ENCODE measurements around the gene CASZ1.

CASZ1 gene

DNA sequence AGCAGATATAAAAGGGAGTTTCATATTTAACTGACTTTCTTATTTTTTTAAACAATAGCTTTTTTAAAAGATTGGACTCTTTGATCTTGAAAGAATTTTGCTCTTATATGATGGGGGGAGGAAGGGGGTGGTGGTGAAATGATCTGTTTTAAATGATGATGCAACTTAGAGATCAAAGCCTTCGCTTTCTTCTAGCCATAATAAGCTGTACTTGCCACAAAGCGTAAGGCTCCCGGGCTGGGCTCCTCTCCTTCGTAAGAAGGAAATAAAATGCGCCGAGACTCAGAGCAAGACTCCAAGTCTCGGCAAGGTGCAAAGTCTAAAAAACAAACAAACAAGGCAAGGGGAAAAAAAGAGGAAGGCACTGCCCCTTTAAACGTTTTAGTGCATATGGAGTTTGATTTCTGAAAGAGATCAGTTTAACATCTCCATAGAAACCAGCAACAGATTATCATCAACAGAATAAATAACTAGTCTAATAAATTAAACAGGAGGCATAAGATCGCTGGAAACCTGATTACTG, 3.3 kb downstream of the CASZ1 start:
- ATAC-seq (no peak), DNase-seq (no peak)

DNA sequence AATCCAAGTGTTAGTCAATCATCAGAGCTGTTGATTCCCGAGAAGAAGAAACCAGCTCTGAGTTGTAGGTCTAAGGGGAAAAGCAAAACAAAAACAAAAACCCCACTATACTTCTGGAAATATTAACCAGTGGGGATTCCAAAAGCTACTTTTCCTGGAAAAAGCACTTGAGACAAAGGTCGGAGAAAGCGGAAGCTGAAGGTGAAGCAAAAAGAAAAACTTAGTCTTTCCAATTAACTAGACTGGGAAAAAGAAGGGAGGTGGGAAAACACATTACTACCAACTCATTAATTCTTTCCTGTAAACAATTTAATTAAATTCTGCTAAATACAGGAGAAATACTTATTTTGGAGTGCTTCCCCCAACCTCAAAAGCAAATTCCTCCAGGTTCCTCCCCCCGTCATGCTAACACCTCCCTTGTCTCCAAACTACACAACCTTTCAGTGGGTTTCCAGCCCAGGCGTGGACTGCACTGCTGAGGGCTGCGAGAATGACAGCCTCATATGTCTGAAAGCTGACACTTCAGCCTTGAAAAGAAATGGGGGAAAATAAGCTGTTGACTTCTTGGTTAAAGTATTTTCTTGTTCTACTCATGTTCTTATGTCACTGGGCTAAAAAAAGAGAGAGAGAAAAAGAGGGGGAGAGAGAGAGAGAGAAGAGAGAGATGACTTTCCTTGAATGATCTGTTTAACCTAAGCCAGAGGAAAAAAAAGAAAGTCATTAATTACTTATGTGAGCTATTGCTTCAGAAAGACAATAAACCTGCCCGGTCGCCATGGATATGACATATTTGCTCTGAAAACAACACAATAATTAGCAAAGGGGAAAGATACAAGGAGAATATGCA, 5.1 kb downstream of the CASZ1 start:
- ATAC-seq: no peak
- no peak for DNase-seq

DNA sequence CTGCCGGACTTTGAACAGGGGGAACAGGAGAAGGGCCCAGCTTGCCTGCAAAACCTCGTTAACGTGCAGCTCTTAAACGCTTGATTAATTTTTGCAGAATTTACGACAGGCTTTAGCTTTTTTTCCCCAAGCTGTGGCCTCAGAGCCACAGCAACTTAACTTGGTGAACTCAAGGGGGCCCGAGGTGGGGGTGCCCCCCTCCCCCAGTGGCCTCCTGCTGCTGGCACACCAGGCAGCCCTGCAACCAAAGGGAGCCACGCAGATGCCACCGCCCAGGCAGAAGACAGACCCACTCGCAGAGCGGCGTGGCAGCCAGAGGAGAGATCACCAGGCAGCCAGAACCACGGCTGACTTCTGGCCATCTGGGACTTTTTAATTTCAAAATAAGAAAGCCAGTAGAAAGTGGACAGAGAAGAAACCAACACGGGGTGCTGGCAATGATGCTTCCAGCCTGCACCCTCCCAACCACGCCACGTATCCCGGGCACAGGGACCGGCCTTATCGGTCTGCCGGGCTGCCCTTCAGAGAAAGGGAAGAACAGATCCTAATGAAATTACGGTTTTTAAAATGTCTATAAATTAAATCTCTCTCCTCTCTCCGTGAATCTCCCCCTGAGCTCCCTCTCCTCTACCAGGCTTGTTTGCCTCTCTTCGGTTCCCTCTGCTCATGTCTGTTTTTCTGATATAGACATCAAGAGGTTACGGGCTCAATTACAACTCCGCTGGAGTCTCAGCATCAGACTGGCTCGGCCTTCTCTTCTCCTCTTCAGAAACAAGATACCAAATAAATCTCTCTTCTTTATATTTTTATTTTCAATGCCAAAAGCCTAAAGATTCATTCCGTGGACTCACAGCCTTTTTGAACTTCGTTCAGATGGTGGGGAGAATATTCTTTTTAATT, 6.4 kb downstream of the CASZ1 start:
- ATAC-seq: no peak
- no peak for DNase-seq

DNA sequence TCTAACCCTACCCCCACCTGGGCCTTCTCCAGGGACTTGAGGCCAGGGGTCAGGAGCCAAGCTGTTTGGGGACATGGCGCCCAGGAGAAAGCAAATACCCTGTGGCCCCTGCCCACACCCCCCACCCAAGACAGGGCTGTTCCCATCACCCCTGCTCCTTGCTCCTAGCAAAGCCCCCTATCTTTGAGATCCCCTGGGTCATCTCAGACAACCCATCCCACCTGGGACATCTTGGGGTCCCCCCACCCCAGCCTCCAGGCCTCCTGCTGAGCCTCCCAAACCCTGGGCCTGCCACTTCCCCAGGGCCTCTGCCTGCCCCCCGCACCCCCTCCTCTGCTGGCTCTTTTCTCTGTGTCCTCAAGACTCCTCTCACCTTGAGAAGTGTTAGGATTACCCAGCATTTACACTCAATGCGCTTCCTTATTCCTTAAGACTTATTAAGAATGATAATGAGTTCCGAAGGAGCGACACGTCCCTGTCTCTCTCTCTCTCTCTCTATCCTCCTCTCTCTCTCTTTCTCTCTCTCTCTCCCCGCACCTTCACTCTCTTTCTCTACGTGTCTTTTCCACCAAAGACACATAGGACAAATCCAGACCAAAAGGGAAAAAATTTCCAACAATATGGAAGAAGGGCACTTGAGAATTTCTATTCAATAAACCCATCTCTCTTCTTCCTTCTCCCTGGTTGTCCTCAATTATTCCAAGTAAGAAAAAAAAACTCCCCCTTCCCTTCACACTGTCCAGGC, 7.2 kb downstream of the CASZ1 start:
- ATAC-seq: no peak

DNA sequence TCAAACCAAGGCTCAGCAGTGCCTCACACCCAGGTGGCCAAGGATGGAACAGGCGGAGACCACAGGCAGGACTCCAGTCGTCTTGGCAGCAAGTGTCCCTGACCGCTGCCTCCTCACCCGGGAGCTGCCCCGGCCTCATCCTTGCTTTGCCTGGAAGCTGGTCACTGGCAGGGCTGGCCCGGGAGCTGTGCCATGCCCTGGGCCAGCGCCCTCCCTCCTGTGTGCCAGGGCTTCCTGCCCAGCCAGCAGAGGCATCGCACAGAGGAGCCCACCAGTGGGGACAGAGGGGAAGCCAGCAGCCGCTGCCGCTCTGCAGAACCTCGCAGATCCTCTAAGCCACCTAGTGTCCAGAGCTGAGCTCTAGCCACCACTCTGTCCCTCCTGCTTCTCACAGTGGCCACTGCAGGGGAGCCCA, 7.8 kb downstream of the CASZ1 start:
- no peak for ATAC-seq
- DNase-seq: no peak

More for the DNA sequence above, 7.2 kb downstream of the CASZ1 start:
- no peak for DNase-seq

DNA sequence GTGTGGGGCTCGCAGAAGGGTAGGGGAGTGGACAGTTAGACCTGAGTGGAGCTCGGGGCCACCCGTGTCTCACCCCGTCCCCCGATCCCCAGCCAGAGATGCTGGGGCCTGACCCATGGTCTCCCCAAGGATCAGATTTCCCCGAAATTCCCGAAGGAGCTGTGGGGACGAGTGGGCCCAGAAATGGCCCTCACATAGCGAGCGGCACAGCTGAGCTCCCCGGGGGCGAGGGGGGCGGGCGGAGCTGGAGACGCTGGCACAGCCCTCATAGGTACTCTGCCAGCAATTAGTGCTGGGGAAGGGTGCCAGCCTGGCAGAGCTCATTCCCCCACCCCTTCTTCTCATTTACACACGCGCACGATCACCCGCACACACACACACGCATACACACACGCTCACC, 9.2 kb downstream of the CASZ1 start:
- DNase-seq (no peak), ATAC-seq (no peak)

DNA sequence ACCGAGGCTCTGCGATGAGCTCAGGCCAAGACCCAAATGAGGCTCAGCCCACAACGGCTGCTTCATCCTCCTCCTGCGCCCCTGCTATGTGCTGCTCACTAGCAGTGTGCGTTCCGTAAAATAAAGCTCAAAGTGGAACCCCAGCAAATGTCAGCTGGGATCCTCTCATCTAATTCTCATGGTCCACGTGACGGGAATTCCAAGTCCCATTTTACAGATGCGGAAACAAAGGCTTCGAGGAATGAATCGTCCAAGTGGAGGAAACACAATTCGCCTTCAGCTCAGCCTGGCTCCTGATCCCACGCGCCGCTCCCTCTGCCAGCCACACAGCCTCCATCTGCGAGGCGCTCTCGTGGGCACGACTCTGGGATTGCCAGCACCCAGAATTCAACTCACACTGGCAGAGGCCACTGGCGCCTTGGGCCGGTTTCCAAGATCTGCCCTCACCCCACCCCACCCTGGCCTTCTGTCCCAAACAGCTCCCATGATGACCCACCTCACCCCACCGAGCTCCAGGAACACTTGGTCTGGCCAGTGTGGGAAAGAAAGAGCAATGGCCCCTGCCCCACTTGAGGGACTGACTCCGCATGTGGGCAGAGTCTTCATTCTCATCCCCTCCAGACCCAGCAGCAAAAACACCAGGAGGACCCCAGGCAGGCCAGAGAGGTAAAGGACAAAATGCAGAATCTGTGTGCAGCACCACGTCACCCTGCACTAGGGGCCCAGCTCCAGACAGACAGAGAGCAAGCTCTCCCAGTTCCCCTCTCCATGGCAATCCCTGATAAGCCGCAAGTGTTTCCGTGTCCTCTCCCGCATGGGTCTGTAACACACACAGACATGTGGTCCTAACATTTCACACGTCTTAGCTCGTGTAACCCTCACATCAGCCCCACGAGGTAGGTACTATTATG, 10.5 kb downstream of the CASZ1 start:
- DNase-seq: no peak
- ATAC-seq: no peak

DNA sequence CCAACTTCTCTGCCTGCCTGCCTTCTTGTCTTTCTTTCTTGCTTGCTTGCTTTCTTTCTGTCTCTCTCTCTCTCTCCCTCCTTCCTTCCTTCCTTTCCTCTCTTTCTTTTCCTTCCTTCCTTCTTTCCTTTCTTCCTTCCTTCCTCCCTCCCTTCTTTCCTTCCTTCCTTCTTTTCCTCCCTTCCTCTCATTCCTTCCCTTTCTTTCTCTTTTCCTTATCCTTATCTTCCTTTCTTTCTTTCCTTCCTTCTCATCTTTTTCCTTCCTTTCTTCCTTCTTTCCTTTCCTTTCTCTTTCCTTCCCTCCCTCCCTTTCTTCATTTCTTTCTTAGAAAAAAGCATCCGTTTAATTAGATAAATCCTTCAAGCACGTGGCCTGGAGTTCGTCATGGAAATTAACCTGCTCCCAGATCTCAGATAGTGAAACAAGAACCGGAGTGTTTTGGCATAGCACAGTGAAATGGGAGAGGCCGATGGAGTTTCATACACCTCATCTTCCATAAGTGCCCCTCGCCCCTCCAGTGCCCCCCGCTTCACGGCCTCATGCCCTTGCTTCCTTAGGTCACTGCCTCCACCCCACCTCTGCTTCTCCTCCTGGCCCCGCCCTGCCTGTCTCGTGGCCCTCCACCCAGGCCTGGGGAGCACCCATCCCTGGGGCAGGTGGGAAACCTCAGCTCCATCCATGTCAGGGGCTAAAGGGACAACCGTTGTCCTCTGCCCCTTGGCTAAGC, 11.3 kb downstream of the CASZ1 start:
- DNase-seq (no peak), ATAC-seq (no peak)

DNA sequence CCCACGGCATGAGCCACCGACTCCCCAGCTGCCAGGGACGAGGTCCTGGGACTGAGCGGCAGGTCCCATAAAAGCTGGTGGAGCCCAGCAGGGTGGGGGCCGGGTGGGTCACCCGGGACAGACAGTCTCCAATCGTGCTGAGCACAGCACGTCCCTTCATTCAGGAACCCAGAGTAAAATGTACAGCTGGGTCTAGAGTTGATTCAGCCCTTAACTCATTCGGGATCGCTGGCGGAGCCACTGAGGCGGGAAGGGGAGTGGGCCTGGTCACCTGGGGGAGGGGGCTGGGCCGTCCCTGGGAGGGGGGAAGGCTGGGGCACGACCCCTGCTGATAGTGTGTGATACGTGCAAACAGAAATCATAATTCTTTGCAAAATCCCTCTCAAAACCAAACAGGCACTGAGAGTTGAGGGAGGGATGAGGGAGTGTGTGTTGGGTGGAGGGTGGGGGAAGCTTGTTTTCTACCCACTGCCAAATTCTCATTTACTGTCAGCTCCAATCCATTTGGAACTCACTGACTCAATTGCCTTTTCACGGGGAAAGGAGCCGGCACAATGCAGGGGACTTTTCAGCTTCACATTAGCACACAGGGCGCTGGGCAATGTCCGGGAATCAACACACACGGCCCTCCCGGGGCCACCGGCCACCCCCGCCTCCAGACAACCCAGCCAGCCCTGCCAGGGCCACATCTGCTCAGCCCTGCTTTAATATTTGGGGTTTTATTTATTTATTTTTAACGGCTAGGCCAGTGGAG, 13.8 kb downstream of the CASZ1 start:
- ATAC-seq: no peak

DNA sequence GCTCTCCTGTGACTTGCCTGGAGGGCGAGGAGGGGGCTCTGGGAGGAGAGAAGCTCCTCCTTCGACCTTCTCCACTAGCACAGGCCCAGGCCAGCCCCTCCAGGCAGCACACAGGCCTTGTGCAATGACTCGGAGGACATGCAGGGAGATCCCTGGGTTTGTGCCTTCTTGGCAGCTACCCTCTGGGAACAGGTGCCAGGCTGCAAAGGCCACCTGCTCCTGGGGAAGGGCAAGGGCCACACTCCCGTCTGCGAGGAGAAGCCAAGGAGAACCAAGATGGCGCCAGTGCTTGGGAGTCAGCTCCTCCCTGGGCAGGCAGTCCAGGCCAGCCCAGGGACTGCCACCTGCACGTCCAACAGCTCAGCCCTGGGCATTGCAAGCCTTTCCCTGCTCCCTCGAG, 15.3 kb downstream of the CASZ1 start:
- DNase-seq: no peak
- ATAC-seq: no peak

More for the DNA sequence above, 13.8 kb downstream of the CASZ1 start:
- no peak for DNase-seq

DNA sequence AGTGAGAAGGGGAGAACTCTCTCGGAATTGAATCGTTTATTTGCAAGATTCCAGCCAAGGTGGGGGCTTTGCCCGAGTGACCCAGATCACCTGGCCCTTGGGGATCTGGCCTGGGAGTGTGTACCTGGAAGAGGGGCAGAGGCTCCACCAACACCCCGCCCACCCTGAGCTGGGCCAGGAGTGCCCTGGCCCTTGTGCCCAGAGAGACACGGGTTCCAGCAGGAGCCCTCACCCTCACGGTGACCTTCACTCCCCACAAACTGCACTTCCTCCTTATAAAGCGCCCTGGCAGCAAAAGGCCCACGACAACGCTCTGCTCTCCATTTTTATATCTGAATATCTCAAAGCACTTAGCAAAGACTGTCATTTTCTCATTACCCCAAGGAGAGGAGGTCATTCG, 16.6 kb downstream of the CASZ1 start:
- ATAC-seq (no peak), DNase-seq (no peak)

DNA sequence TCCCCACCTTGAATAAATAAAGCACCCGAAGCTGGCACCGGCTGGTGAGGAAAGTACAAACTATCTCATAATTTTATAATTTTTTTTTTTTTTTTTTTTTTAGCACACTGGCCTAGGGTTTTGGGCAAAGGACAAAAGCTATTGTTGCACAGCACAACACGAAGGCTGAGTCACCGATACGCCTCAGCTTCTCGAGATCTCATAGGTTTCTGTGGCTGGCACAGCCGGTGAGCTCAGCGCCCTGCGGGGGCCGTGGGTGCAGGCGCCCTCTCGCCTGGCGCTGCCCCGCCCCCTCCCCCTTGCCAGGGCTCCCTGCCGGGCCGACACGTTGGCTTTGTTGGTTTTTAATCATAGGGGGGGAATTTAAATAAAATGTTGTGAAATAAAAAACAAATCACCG, 17.2 kb downstream of the CASZ1 start:
- DNase-seq (no peak), ATAC-seq (no peak)

DNA sequence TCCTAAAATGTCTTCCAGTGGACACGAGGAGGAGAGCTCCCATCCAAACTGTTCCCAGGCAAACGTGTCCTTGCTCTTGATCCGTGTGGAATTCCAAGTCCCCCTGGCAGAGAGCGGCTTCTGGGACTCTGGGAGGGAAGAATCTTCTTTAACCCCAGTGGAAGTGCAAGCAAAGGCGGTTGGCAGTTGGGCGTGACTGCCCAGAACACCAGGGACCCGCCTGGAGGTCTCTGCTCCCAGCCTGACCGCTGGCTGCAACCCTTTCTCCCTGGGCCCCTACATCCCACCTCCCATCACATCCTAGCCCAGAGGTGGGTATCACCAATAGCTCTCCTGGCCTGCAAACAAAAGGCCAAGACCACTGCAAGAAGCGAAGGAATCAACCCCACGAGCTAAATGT, 17.8 kb downstream of the CASZ1 start:
- DNase-seq: no peak
- ATAC-seq: no peak

DNA sequence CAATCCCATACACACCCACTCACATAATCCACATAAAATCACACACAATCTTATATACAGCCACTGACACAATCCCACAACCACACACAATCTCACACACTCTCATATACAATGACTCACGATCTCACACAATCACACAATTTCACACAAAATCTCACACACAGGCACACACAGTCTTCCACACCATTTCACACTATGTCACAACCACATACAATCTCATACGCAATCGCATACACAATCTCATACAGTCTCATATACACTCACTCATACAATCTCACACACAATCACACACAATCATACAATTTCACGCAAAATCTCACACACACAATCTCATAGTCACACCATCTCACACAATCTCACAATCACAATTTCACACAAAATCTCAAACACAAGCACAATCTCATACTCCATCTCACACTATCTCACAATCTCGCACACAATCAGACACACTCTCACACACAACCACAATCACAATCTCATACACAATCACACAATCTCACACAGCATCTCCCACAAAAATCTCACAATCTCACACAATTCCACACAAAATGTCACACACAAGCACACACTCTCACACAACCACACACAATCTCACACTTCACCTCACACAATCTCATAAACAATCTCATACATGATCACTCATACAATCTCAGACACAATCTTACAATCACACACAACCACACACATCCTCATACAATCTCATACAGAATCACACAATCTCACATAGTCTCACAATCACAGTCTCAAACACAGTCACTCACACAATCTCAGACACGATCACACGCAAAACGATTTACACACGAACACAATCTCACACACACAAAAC, 18.5 kb downstream of the CASZ1 start:
- DNase-seq (no peak), ATAC-seq (no peak)

DNA sequence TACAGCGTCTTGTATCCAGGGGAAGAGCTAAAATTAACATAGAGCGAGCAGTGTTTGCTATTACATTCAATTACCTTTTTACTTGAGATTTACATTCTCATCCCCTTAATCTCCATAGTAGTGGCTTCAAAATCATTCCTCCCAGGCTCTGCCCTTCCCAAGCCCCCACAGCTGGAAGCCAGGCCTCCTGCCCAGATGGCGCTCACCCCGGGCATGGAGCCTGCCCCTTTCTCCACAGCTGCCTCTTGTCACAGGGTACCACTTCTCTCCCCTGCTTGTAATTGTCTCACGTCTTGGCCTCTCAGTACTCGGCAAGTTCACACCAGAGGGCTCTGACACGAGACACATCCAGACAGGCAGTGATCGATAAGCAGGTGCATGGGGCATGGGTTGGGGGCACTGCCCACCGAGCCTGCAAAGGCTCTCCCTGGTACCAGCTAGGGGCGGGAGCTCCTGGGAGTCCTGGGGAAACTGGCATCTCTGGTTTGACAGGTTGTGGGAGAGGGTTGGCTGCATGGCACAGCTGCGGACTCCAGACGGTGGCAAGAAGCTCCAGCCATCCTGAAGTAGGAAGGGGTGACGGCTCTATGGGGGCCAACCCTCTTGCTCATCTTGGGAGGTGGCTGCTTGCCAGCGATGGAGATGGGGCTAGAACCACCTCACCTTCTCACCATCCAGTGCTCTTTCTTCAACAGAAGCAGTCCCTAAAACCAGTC, 20.1 kb downstream of the CASZ1 start:
- no peak for ATAC-seq
- no peak for DNase-seq

DNA sequence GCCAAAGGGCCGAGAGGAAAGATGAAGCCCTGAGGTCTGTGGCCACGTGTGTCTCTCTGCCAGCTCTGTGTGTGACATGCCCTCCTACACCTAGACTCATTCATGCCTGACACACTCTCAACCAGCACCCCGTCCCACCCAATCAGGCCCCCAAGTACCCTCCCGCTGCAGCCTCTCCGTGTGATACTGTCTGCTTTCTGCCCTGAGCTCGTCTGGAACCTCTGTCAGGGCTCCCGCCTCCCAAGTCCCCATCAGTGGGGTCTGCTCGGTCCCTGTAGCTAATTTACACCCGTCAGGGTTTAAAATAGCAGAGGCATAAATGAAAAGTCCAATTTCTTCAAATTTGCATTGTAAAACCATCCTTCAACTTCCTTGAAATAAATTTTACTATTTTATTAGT, 20.7 kb downstream of the CASZ1 start:
- ATAC-seq: no peak
- DNase-seq: no peak

DNA sequence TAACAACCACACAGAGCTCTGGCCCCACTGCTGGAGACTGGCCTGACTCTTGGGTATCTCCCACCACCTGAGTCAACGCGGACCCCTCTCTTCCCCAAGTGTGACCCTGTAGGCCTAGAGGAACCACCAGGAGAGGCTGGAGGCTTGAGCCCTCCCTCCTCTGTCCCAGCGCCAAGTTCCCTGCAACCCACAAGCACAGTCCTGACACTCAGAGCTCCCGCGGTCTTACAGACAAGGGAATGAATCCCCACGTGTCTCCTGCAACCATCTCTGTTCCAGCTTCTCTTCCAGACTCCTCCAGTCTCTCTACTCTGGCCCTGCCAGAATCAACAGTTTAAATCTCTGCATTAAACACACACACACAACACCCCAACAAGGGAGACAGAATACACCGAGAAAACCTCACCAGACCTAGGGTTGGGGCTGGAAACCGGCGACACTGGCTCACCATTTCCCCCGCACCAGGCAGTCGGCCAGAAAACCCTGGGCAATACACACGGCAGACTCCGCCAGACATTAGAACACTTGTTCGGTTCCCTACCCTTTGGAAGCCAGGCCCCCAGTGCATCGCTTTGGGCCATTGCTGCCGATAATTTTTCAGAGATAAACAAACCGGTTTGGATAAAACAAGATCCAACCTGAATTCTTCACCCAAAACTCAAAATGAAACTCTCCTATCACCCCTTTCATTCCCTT, 21.7 kb downstream of the CASZ1 start:
- ATAC-seq: no peak

More for the DNA sequence above, 21.7 kb downstream of the CASZ1 start:
- DNase-seq: no peak
